Panc1 (cell line): ENCODE data around the gene STK39. TPM values are rescaled to one million over a fixed set of nuclear protein-coding genes. Genes with fewer than 3 reads are reported as not detected.

Experiments used
- ATAC-seq: fragments of 200-7000 bp; cut with Tn5 transposase; 2 replicates; pipeline ENCODE4 v1.9.1; 2020; ENCODE audit warnings: mild to moderate bottlenecking, moderate library complexity
- BruUV-seq: library from RNA; stranded (reverse); fragments of 400-500 nt; replicated peaks from 2 replicates; lab custom pipeline; 2021; lab: Mats Ljungman, UMichigan
- CTCF ChIA-PET: fragments of 300-600 bp; sonication (Branson Sonifier 250); formaldehyde crosslinking; loops from one replicate; lab custom pipeline; 2022; ENCODE audit warnings: antibody characterized with exemption; lab: Charles Lee
- POLR2A ChIA-PET: fragments of 300-600 bp; sonication (Branson Sonifier 250); formaldehyde crosslinking; loops from one replicate; lab custom pipeline; 2022; ENCODE audit warnings: antibody characterized with exemption; lab: Charles Lee
- DNase-seq: peaks from one replicate; pipeline ENCODE4 v3.0.0-alpha.2; 2010; ENCODE audit warnings: low read depth, low spot score
- H3K27ac ChIP-seq: 2 replicates; pipeline ENCODE4 v1.5.1; 2011; ENCODE audit warnings: mild to moderate bottlenecking, low read length, inconsistent platforms
- H3K27me3 ChIP-seq: fragments of 200-500 bp; sonication (Bioruptor generic); 2 replicates; pipeline ENCODE4 v1.6.0; 2014; ENCODE audit warnings: low read length, inconsistent platforms; ENCODE audit not compliant: control insufficient read depth, insufficient read depth
- H3K36me3 ChIP-seq: fragments of 200-500 bp; sonication (Bioruptor generic); 2 replicates; pipeline ENCODE4 v1.5.1; 2014; ENCODE audit warnings: inconsistent platforms, mild to moderate bottlenecking, low read length, moderate library complexity; ENCODE audit not compliant: control insufficient read depth, insufficient read depth
- H3K4me1 ChIP-seq: 2 replicates; pipeline ENCODE4 v1.5.1; 2011; ENCODE audit warnings: inconsistent platforms, mild to moderate bottlenecking, low read length, moderate library complexity; ENCODE audit not compliant: control insufficient read depth, insufficient read depth
- H3K4me3 ChIP-seq, 2 experiments: 2 replicates each; pipeline ENCODE4 v1.5.1; 2011 to 2012; ENCODE audit warnings: low read depth in 2 of 2, low read length in 2 of 2, mild to moderate bottlenecking in 2 of 2, inconsistent platforms in 1 of 2, moderate library complexity in 1 of 2
- H3K9me3 ChIP-seq: fragments of 200-500 bp; sonication (Bioruptor generic); 2 replicates; pipeline ENCODE4 v1.5.1; 2014; ENCODE audit warnings: low read depth, mild to moderate bottlenecking, inconsistent platforms, low read length, moderate library complexity; ENCODE audit not compliant: control insufficient read depth, insufficient read depth
- CTCF ChIP-seq: fragments of 450-650 bp; IDR thresholded peaks from 2 replicates; pipeline ENCODE4 v1.5.1; 2017; ENCODE audit warnings: mild to moderate bottlenecking
- POLR2AphosphoS5 ChIP-seq: IDR thresholded peaks from 2 replicates; pipeline ENCODE4 v1.6.1; 2012; ENCODE audit warnings: mild to moderate bottlenecking, low read depth, low read length, moderate library complexity
- REST ChIP-seq, 2 experiments: IDR thresholded peaks; 2 replicates each; pipeline ENCODE4 v1.6.1; 2011 to 2012; ENCODE audit warnings: low read depth in 2 of 2, control low read depth in 1 of 2, low read length in 1 of 2, mild to moderate bottlenecking in 1 of 2, moderate library complexity in 1 of 2; ENCODE audit not compliant: insufficient read depth in 1 of 2
- SIN3A ChIP-seq: IDR thresholded peaks from 2 replicates; pipeline ENCODE4 v1.6.1; 2012; ENCODE audit warnings: low read depth, mild to moderate bottlenecking, low read length, moderate library complexity, borderline replicate concordance; ENCODE audit not compliant: insufficient read depth
- TCF7L2 ChIP-seq: IDR thresholded peaks from 2 replicates; pipeline ENCODE4 v1.6.1; 2011; ENCODE audit warnings: mild to moderate bottlenecking, low read depth, low read length, inconsistent platforms
- in situ Hi-C: cut with HindIII; loops from 2 replicates; pipeline ENCODE4 v1.10.0; 2016; ENCODE audit warnings: low sequenced_read_pairs, low pct_unique_long_range_greater_than_20kb
- intact Hi-C: fragments of 100-400 bp; cut with micrococcal nuclease; formaldehyde crosslinking; loops from one replicate; pipeline ENCODE4 v1.10.0; 2022; ENCODE audit not compliant: unreplicated experiment
- total RNA-seq: library from RNA; stranded (reverse); gene quantifications from one replicate; pipeline ENCODE4 v1.2.1, GENCODE V29; 2021; ENCODE audit not compliant: unreplicated experiment

STK39 gene
- total RNA-seq, 1 experiment from 2014 or later = 14.0 TPM

- Histone ChIP-seq H3K4me3 (no peak overlapping the region), H3K27ac (no peak overlapping the region), H3K27me3 (no peaks in the 10 kb centered on the region; the same call in none of the 2 replicates), H3K4me1 (no peaks in the 10 kb centered on the region), H3K9me3 (no peaks in the 10 kb centered on the region), H3K36me3 (no peaks in the 10 kb centered on the region)
- ChIA-PET CTCF (no interaction called here), POLR2A (no interaction called here)
- DNase-seq (no peak), ATAC-seq (no peak)
- TF ChIP-seq CTCF (no peak), POLR2AphosphoS5 (no peak), TCF7L2 (no peak), REST (IDR thresholded peaks at IDR 0.05; ENCODE audit: insufficient read depth in 1 of 2, low read depth in 2 of 2, low read length in 1 of 2) (no peak), SIN3A (no peak)
- BruUV-seq = no TSS peak
- intact Hi-C loops = no loop called here
- in situ Hi-C loops = no loop called here
Measured at GRCh38 chr2:167925758-167926157, 321.6 kb downstream of the STK39 start.

- TF ChIP-seq REST (IDR thresholded peaks at IDR 0.05; ENCODE audit: insufficient read depth in 1 of 2, low read depth in 2 of 2, low read length in 1 of 2) (no peak), CTCF (no peak), SIN3A (no peak), POLR2AphosphoS5 (no peak), TCF7L2 (no peak)
- Histone ChIP-seq H3K4me3 (no peak overlapping the region), H3K27ac (no peak overlapping the region), H3K36me3 (no peaks in the 10 kb centered on the region), H3K27me3 (no peaks in the 10 kb centered on the region; the same call in none of the 2 replicates), H3K9me3 (no peaks in the 10 kb centered on the region), H3K4me1 (no peaks in the 10 kb centered on the region)
- CTCF ChIA-PET = no interaction called here
- ATAC-seq (no peak), DNase-seq (no peak)
- in situ Hi-C loops (no loop called here), intact Hi-C loops (loop anchor here (1.0 kb wide), 1 partner anchor 29 kb away; no protein-coding TSS in a partner anchor)
- no TSS peak for BruUV-seq
- POLR2A ChIA-PET = no interaction called here
Measured at GRCh38 chr2:167924556-167924955, 322.8 kb downstream of the STK39 start.
